Testis (tissue), 3 donors: ENCODE results near the gene MYL6B. TPM values are rescaled to one million over a fixed set of nuclear protein-coding genes. Genes with fewer than 3 reads are reported as not detected.
A peak's percentile ranks its signal among the peaks of the same experiment; 100 is the strongest.

ENCODE experiments used
- DNase-seq: peaks from one replicate; pipeline ENCODE4 v3.0.0-alpha.2; 2019
- H3K27ac ChIP-seq, 2 donors: fragments of 200-600 bp; sonication (generic); one replicate each; pipeline ENCODE4 v1.5.1; 2019
- H3K27me3 ChIP-seq: fragments of 200-600 bp; sonication (generic); one replicate; pipeline ENCODE4 v1.5.1; 2019
- H3K36me3 ChIP-seq: fragments of 200-600 bp; sonication (generic); one replicate; pipeline ENCODE4 v1.5.1; 2017; ENCODE audit warnings: low read depth; ENCODE audit errors: missing control alignments
- H3K4me1 ChIP-seq: fragments of 200-600 bp; sonication (generic); one replicate; pipeline ENCODE4 v1.5.1; 2019
- H3K4me3 ChIP-seq, 2 donors: fragments of 200-600 bp; sonication (generic); one replicate each; pipeline ENCODE4 v1.5.1; 2017 to 2019
- H3K9me3 ChIP-seq: fragments of 200-600 bp; sonication (generic); one replicate; pipeline ENCODE4 v1.5.1; 2017
- POLR2A ChIP-seq: fragments of 450-650 bp; IDR thresholded peaks from one replicate; pipeline ENCODE4 v1.6.1; 2017; ENCODE audit warnings: antibody characterized with exemption, mild to moderate bottlenecking, moderate library complexity
- WGBS, 2 donors: methylation state at CpG; one replicate each; pipeline ENCODE4 v1.1.5; 2018; 5-methylcytosine and 5-hydroxymethylcytosine counted together
- intact Hi-C: fragments of 100-400 bp; cut with DNase I; formaldehyde crosslinking; loops from one replicate; pipeline ENCODE4 v1.15.1; 2023; ENCODE audit warnings: low total_unique reads
- polyA plus RNA-seq: library from polyadenylated mRNA; stranded (reverse); fragments of 350-450 nt; fragmentation: Illumina TruSeq; extraction: RNeasy Lipid Tissue Mini Kit (QIAGEN cat#74804); gene quantifications from one replicate; pipeline ENCODE4 v1.2.3, GENCODE V29; 2014; ENCODE audit warnings: low read depth, low replicate concordance; ENCODE audit not compliant: insufficient read depth
- total RNA-seq, 2 donors: library from RNA; depleted of rRNA; stranded (reverse); fragments of >200 nt; gene quantifications; one replicate each; pipeline ENCODE4 v1.2.3, GENCODE V29; 2016
- TF ChIP-seq, protein P1 (sequence below), 3 experiments: fragments of 450-650 bp in 2 of 3; fragments of 200-600 bp in 1 of 3; sonication (generic) in 1 of 3; IDR thresholded peaks; one replicate each; pipeline ENCODE4 v1.5.1; 2016 to 2019; ENCODE audit warnings: antibody characterized with exemption in 3 of 3, mild to moderate bottlenecking in 2 of 3, moderate library complexity in 1 of 3

The MYL6B gene
- total and polyA plus RNA-seq, 3 donors from 2014 or later, result 229 to 480 (median 428) TPM

GRCh38 chr12:56143217-56143616, 9.2 kb upstream of the MYL6B start:
- H3K27me3 ChIP-seq, result no peaks in the 10 kb centered on the region
- H3K4me1 ChIP-seq, result peaks cover 17% of the 10 kb centered on the region
- no peak overlapping the region for H3K4me3 ChIP-seq
- no peaks in the 10 kb centered on the region for H3K9me3 ChIP-seq
- WGBS, 2 donors, result 75 to 81% methylated on average over 1 to 4 of the region's 4 CpGs
- peak overlapping the region in 1 of 2 donors; percentile 53 for H3K27ac ChIP-seq
- H3K36me3 ChIP-seq, result no peaks in the 10 kb centered on the region
- intact Hi-C loops, result no loop called here
- TF ChIP-seq, protein P1, sequence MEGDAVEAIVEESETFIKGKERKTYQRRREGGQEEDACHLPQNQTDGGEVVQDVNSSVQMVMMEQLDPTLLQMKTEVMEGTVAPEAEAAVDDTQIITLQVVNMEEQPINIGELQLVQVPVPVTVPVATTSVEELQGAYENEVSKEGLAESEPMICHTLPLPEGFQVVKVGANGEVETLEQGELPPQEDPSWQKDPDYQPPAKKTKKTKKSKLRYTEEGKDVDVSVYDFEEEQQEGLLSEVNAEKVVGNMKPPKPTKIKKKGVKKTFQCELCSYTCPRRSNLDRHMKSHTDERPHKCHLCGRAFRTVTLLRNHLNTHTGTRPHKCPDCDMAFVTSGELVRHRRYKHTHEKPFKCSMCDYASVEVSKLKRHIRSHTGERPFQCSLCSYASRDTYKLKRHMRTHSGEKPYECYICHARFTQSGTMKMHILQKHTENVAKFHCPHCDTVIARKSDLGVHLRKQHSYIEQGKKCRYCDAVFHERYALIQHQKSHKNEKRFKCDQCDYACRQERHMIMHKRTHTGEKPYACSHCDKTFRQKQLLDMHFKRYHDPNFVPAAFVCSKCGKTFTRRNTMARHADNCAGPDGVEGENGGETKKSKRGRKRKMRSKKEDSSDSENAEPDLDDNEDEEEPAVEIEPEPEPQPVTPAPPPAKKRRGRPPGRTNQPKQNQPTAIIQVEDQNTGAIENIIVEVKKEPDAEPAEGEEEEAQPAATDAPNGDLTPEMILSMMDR (IDR thresholded peaks at IDR 0.05), result no peak
- no peak for TF ChIP-seq POLR2A
- no peak for DNase-seq

- intact Hi-C loops, result no loop called here
- Histone ChIP-seq H3K4me1 (peaks cover 17% of the 10 kb centered on the region), H3K4me3 (no peak overlapping the region), H3K9me3 (no peaks in the 10 kb centered on the region), H3K27ac (peak overlapping the region in 1 of 2 donors; percentile 53), H3K27me3 (no peaks in the 10 kb centered on the region), H3K36me3 (no peaks in the 10 kb centered on the region)
- TF ChIP-seq, protein P1 (IDR thresholded peaks at IDR 0.05), result no peak
- no peak for TF ChIP-seq POLR2A
- 75 to 77% methylated on average over 8 of the region's 8 CpGs for WGBS, 2 donors
- DNase-seq, result no peak
Measured at GRCh38 chr12:56143870-56144269, 8.5 kb upstream of the MYL6B start.

GRCh38 chr12:56145217-56145616, 7.2 kb upstream of the MYL6B start:
- intact Hi-C loops, result no loop called here
- no peaks in the 10 kb centered on the region for H3K36me3 ChIP-seq

GRCh38 chr12:56146492-56147460, 5.6 kb upstream of the MYL6B start:
- intact Hi-C loops, result no loop called here
- Histone ChIP-seq H3K36me3 (no peaks in the 10 kb centered on the region), H3K4me1 (peaks cover 22% of the 10 kb centered on the region), H3K9me3 (no peaks in the 10 kb centered on the region), H3K27ac (peak overlapping the region; percentile 65 to 77), H3K4me3 (no peak overlapping the region), H3K27me3 (no peaks in the 10 kb centered on the region)
- TF ChIP-seq POLR2A, result no peak
- TF ChIP-seq, protein P1 (IDR thresholded peaks at IDR 0.05), result no peak
- peak; percentile 45 for DNase-seq
- WGBS, 2 donors, result 51 to 57% methylated on average over 12 to 13 of the region's 13 CpGs

More at GRCh38 chr12:56145217-56145616, 7.2 kb upstream of the MYL6B start:
- 73 to 78% methylated on average over 3 of the region's 3 CpGs for WGBS, 2 donors
- Histone ChIP-seq H3K27ac (peak overlapping the region in 1 of 2 donors; percentile 20), H3K4me1 (peaks cover 17% of the 10 kb centered on the region), H3K27me3 (no peaks in the 10 kb centered on the region), H3K4me3 (no peak overlapping the region), H3K9me3 (no peaks in the 10 kb centered on the region)
- DNase-seq, result no peak
- no peak for TF ChIP-seq POLR2A
- TF ChIP-seq, protein P1 (IDR thresholded peaks at IDR 0.05), result no peak
